Measurements from ENCODE around the gene NTRK3. TPM values are rescaled to one million over a fixed set of nuclear protein-coding genes. Genes with fewer than 3 reads are reported as not detected.

Gene NTRK3
- polyA plus RNA-seq, 1 experiment: 0.21 TPM

DNA sequence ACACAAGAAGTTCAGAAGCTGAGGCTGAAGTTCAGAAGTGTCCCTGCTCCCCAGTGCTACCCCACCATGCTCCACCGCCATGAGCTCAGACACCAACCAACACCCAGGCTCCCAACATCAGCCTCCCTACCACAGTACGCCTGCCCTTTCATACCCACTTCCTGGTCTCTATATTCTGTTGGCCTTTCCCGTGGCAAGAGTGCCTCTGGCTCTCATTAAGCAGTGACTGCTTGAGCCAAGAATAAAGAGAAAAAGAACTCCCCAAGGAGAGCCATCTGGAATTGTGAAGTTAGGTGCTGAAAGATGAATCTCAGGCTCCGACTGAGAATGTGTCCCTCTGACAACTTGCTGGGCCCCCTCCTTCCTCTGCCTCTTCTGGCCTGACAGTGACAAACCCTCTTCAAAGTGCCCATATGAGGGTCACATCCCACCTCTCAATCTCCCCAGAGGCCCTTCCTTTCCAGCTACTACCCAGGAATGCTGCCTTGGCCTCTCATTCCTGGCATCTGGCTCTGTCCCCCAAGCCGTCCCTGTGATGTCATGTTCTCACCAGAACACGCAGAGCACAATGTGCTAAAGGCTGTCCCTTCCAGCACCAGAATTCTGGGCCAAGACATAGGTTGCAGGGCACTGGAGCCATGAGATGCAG, 306.8 kb downstream of the NTRK3 start:
- ChIA-PET POLR2A (no interaction called here), CTCF (no interaction called here)
- peaks cover 3% of the 10 kb centered on the region; the same call in 1 of the 2 replicates for H3K9me3 ChIP-seq (ENCODE audit: control insufficient read depth, insufficient read depth, low read length)
- H3K27me3 ChIP-seq (ENCODE audit: control insufficient read depth, insufficient read depth, low read length): no peaks in the 10 kb centered on the region
- TF ChIP-seq, protein P1, sequence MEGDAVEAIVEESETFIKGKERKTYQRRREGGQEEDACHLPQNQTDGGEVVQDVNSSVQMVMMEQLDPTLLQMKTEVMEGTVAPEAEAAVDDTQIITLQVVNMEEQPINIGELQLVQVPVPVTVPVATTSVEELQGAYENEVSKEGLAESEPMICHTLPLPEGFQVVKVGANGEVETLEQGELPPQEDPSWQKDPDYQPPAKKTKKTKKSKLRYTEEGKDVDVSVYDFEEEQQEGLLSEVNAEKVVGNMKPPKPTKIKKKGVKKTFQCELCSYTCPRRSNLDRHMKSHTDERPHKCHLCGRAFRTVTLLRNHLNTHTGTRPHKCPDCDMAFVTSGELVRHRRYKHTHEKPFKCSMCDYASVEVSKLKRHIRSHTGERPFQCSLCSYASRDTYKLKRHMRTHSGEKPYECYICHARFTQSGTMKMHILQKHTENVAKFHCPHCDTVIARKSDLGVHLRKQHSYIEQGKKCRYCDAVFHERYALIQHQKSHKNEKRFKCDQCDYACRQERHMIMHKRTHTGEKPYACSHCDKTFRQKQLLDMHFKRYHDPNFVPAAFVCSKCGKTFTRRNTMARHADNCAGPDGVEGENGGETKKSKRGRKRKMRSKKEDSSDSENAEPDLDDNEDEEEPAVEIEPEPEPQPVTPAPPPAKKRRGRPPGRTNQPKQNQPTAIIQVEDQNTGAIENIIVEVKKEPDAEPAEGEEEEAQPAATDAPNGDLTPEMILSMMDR (IDR thresholded peaks at IDR 0.05; ENCODE audit: low read depth, low read length): no peak
- H3K27ac ChIP-seq (ENCODE audit: low read depth, low read length): no peak overlapping the region
- no peak for DNase-seq (ENCODE audit: low read depth, low spot score)
- no peak overlapping the region for H3K4me3 ChIP-seq (ENCODE audit: low read depth, low read length)

DNA sequence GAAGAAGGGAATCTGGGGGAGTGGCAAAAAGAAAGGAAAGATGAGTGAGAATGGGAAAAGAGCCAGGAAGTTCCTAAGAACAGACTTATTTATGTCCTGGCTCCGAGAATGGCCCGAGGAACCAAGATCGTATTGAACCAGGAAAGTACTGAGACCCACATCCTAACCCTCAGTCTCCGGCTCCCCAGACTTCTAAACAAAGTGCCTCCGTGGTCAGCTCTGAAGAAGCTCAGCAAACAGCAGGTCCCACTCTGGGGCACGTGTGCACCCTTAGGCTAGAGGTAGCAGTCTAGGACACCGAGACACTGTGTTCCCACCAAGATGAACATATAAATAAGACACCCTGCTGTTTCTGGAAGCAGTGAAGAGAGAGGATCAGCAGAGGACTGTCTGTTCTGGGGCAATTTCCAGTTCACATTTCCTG, 307.4 kb downstream of the NTRK3 start:
- H3K9me3 ChIP-seq (ENCODE audit: control insufficient read depth, insufficient read depth, low read length): peaks cover 3% of the 10 kb centered on the region; the same call in 1 of the 2 replicates
- ChIA-PET CTCF (no interaction called here), POLR2A (no interaction called here)
- H3K27ac ChIP-seq (ENCODE audit: low read depth, low read length): no peak overlapping the region
- TF ChIP-seq, protein P1 (IDR thresholded peaks at IDR 0.05; ENCODE audit: low read depth, low read length): no peak
- DNase-seq (ENCODE audit: low read depth, low spot score): no peak
- H3K27me3 ChIP-seq (ENCODE audit: control insufficient read depth, insufficient read depth, low read length): no peaks in the 10 kb centered on the region
- no peak overlapping the region for H3K4me3 ChIP-seq (ENCODE audit: low read depth, low read length)

DNA sequence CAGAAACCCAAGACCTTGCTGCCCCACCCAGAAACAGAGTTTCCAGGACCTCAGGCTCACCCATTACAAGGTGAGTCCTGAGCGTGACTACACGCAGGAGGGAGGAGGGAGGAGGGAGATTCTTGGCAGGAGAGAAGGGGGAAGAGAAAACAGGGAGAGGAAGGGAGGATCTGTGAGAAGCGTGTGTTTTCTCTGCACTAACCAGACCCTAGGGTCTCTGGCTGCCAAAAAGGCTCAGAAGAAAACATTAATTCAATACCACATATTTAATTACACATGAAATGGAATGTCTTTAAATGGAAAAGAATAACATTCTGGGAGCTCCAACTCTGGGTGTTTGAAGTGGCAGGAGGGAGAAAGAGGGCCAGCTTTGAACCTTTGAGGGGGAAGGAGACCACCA, 309.0 kb downstream of the NTRK3 start:
- Histone ChIP-seq H3K9me3 (ENCODE audit: control insufficient read depth, insufficient read depth, low read length) (no peaks in the 10 kb centered on the region; the same call in 1 of the 2 replicates), H3K27ac (ENCODE audit: low read depth, low read length) (no peak overlapping the region), H3K27me3 (ENCODE audit: control insufficient read depth, insufficient read depth, low read length) (no peaks in the 10 kb centered on the region), H3K4me3 (ENCODE audit: low read depth, low read length) (no peak overlapping the region)
- ChIA-PET CTCF (no interaction called here), POLR2A (no interaction called here)
- TF ChIP-seq, protein P1 (IDR thresholded peaks at IDR 0.05; ENCODE audit: low read depth, low read length): no peak
- no peak for DNase-seq (ENCODE audit: low read depth, low spot score)

DNA sequence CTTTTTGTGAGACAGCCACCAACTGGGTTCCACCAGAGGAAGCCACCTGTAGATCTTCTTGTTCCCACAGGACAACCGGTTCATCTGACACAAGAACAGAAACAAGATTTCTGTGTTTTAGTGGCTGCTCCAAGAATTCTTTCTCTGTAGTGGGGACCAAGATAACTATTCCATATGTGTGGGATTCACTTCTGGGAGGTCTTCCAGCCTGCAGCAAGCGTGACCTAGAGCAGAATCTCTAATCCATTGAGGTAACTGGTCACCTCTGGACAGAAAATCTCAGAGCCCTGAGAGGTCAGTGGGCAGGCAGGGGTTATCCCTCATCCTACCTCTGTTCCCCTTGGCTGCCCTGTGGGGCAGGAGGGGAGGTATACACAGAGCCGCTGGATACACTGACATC, 311.3 kb downstream of the NTRK3 start:
- no peak overlapping the region for H3K27ac ChIP-seq (ENCODE audit: low read depth, low read length)
- CTCF ChIA-PET: no interaction called here
- no peaks in the 10 kb centered on the region for H3K9me3 ChIP-seq (ENCODE audit: control insufficient read depth, insufficient read depth, low read length)
- H3K4me3 ChIP-seq (ENCODE audit: low read depth, low read length): no peak overlapping the region
- POLR2A ChIA-PET: no interaction called here
- no peaks in the 10 kb centered on the region for H3K27me3 ChIP-seq (ENCODE audit: control insufficient read depth, insufficient read depth, low read length)
- DNase-seq (ENCODE audit: low read depth, low spot score): no peak
- TF ChIP-seq, protein P1 (IDR thresholded peaks at IDR 0.05; ENCODE audit: low read depth, low read length): no peak

DNA sequence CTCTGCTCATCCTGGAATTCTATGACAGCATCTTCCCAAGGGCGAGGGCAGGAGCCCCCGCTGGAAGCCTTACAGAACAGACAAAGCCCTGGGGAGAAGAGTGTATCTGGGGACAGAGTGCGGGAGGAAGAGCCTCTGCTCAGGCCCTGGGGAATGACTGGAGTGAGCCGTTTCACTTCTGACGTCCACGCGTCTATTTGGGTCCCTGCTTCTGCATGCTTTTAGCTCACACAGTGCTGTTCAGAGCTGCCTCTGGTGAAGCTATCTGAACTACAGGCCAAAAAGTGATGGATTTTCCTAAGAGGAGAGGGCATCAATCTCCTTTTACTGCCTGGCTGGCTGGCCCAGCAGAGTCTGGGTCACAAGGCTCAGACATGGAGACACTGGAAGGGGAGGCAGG, 311.8 kb downstream of the NTRK3 start:
- no peak overlapping the region for H3K4me3 ChIP-seq (ENCODE audit: low read depth, low read length)
- no peaks in the 10 kb centered on the region for H3K9me3 ChIP-seq (ENCODE audit: control insufficient read depth, insufficient read depth, low read length)
- CTCF ChIA-PET: no interaction called here
- POLR2A ChIA-PET: no interaction called here
- H3K27me3 ChIP-seq (ENCODE audit: control insufficient read depth, insufficient read depth, low read length): no peaks in the 10 kb centered on the region
- TF ChIP-seq, protein P1 (IDR thresholded peaks at IDR 0.05; ENCODE audit: low read depth, low read length): no peak
- DNase-seq (ENCODE audit: low read depth, low spot score): no peak
- no peak overlapping the region for H3K27ac ChIP-seq (ENCODE audit: low read depth, low read length)

All from AG04450 (cell line).